Osteocyte (in vitro differentiated cells): Measurements from ENCODE around the gene MARK1. TPM values are rescaled to one million over a fixed set of nuclear protein-coding genes. Genes with fewer than 3 reads are reported as not detected.

ENCODE experiments used
- DNase-seq: peaks from one replicate; pipeline ENCODE4 v3.0.0; 2021; ENCODE audit warnings: mixed read lengths; ENCODE audit not compliant: unreplicated experiment; ENCODE audit errors: extremely low spot score
- H3K27ac Mint-ChIP-seq: one replicate; pipeline ENCODE4 v1.8.0; 2021; ENCODE audit warnings: mild to moderate bottlenecking, mixed read lengths; ENCODE audit not compliant: unreplicated experiment
- H3K27me3 Mint-ChIP-seq: one replicate; pipeline ENCODE4 v1.8.0; 2021; ENCODE audit warnings: mixed read lengths; ENCODE audit not compliant: unreplicated experiment
- H3K36me3 Mint-ChIP-seq: one replicate; pipeline ENCODE4 v1.8.0; 2021; ENCODE audit warnings: mixed read lengths; ENCODE audit not compliant: unreplicated experiment
- H3K4me1 Mint-ChIP-seq: one replicate; pipeline ENCODE4 v1.8.0; 2021; ENCODE audit warnings: mixed read lengths; ENCODE audit not compliant: unreplicated experiment
- H3K4me3 Mint-ChIP-seq: one replicate; pipeline ENCODE4 v1.8.0; 2021; ENCODE audit warnings: mild to moderate bottlenecking, moderate library complexity, mixed read lengths; ENCODE audit not compliant: unreplicated experiment
- H3K9me3 Mint-ChIP-seq: one replicate; pipeline ENCODE4 v1.8.0; 2021; ENCODE audit warnings: mixed read lengths; ENCODE audit not compliant: unreplicated experiment
- total RNA-seq: library from RNA; stranded (reverse); gene quantifications from 2 replicates; pipeline ENCODE4 v1.2.1, GENCODE V29; 2021
- TF ChIP-seq, protein P1 (sequence below): fragments of 200-600 bp; sonication (generic); IDR thresholded peaks from 2 replicates; pipeline ENCODE4 v1.5.0; 2021; ENCODE audit warnings: antibody characterized with exemption, mild to moderate bottlenecking, moderate library complexity

MARK1 gene
- total RNA-seq, 1 donor from 2014 or later = 1.2 TPM

DNA sequence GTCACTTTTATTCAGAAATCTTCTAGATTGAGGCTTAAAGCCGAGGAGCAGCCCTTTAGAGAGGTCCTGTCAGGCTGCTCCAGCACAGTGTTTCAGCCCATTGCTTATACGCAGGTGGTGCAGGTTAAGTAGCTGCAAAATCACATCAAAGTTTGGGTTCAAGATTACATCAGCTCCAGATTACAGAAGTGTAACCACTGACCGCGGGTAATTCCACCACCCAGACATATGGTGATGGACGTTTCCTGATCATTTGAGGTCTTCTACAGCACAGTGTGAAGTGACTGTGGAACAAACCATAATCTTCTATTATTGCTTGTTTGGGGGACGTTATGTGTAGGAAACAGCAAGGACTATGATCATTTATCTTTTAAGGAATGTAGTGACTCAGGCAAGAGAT is 174.0 kb downstream of the MARK1 start:
- Mint-ChIP-seq H3K27me3 (peaks cover 6% of the 10 kb centered on the region), H3K9me3 (no peaks in the 10 kb centered on the region), H3K4me3 (no peak overlapping the region), H3K4me1 (peaks cover 9% of the 10 kb centered on the region), H3K36me3 (peaks cover 2% of the 10 kb centered on the region), H3K27ac (no peak overlapping the region)
- TF ChIP-seq, protein P1, sequence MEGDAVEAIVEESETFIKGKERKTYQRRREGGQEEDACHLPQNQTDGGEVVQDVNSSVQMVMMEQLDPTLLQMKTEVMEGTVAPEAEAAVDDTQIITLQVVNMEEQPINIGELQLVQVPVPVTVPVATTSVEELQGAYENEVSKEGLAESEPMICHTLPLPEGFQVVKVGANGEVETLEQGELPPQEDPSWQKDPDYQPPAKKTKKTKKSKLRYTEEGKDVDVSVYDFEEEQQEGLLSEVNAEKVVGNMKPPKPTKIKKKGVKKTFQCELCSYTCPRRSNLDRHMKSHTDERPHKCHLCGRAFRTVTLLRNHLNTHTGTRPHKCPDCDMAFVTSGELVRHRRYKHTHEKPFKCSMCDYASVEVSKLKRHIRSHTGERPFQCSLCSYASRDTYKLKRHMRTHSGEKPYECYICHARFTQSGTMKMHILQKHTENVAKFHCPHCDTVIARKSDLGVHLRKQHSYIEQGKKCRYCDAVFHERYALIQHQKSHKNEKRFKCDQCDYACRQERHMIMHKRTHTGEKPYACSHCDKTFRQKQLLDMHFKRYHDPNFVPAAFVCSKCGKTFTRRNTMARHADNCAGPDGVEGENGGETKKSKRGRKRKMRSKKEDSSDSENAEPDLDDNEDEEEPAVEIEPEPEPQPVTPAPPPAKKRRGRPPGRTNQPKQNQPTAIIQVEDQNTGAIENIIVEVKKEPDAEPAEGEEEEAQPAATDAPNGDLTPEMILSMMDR = no peak
- DNase-seq = peak; percentile 40

DNA sequence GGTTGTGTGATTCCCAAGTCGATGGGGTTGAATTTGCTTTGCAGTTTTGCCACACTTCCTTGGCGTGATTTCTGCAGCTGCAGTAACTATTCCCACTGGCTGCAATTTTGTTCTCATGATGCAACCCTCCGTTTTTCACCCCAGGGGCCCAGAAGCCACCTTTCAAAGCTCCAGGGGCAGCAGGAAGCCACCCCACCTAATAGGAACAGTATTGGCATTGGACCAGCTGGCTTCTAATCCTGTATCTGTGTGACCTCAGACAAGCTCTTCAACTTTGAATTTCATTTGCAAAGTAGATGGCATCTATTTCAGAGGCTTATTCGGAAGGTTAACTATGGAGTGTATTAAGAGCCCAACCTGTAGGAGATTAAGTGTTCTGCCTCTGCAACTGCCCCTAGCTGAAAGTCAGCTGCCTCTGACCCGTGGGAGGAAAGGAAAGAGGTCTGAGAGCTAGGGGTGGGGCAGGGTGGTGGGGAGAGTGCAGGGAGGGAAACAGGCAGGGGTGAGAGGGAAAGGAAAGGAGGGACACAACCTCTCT is 174.9 kb downstream of the MARK1 start:
- TF ChIP-seq, protein P1 = no peak
- Mint-ChIP-seq H3K36me3 (peaks cover 2% of the 10 kb centered on the region), H3K4me3 (no peak overlapping the region), H3K27me3 (peaks cover 6% of the 10 kb centered on the region), H3K27ac (no peak overlapping the region), H3K4me1 (peaks cover 9% of the 10 kb centered on the region), H3K9me3 (no peaks in the 10 kb centered on the region)
- peak; percentile 44 for DNase-seq

DNA sequence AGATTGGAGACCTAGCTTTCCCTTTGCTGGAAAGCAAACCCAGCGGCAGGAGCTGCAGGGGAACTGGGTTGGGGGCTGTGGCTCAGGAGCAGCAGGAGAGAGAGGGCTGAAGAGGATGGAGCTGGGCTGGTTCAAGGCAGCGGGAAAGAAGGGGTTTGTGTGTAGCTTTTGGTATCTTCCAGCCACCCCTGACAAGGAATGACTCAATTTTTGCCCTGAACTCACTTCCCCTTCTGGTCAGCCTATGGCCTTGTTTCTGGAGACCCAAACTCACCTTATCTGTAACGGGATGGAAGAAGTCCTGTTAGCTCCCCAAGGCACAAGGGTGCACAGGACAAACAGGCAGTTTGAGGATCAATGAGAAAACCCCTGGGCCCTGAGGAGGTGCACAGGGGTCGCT is 175.4 kb downstream of the MARK1 start:
- H3K9me3 Mint-ChIP-seq = no peaks in the 10 kb centered on the region
- peak; percentile 57 for DNase-seq
- no peak overlapping the region for H3K4me3 Mint-ChIP-seq
- H3K4me1 Mint-ChIP-seq = peaks cover 8% of the 10 kb centered on the region
- TF ChIP-seq, protein P1 = no peak
- peaks cover 2% of the 10 kb centered on the region for H3K36me3 Mint-ChIP-seq
- peaks cover 6% of the 10 kb centered on the region for H3K27me3 Mint-ChIP-seq
- no peak overlapping the region for H3K27ac Mint-ChIP-seq

DNA sequence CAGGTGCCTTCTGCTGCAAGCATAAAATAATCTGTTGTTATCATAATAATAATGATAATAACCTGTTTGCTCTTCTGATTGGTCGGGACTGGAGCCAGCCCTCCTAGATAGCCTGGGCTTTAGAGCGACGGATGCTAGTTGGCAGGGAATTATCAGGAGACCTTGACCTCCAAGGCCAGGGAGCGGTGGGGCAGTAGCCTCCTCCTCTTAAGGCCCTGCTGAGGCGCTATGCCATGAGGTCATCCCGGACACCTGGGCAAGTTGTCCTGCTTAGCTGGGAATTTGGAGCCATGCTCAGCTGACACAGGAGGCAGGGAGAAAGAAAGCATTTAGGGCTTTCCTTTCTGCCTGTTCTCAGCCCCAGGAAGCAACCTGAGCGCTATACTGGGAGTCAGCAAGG is 177.8 kb downstream of the MARK1 start:
- no peak overlapping the region for H3K27ac Mint-ChIP-seq
- H3K9me3 Mint-ChIP-seq = no peaks in the 10 kb centered on the region
- TF ChIP-seq, protein P1 = no peak
- peaks cover 6% of the 10 kb centered on the region for H3K27me3 Mint-ChIP-seq
- no peak overlapping the region for H3K4me3 Mint-ChIP-seq
- no peak for DNase-seq
- no peaks in the 10 kb centered on the region for H3K36me3 Mint-ChIP-seq
- no peaks in the 10 kb centered on the region for H3K4me1 Mint-ChIP-seq

DNA sequence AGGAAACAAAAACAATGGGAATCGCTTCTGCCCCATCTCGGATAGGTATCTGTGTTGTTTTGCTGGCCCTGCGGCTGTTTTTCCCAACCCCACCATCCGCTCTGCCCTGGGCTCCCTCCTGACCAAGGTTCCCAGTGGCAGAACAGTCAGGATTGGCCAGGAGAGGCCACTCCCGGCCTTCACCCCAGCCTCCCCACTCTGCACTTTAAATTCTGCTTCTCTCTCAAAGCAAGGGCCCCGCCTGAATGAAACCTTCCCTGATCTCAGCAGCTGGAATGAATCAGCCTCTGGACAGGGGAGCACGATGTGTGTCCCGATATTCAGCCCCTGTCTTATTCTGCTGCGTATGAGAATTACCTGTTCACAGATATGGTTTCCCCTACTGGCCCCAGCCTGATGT is 178.5 kb downstream of the MARK1 start:
- H3K36me3 Mint-ChIP-seq = no peaks in the 10 kb centered on the region
- TF ChIP-seq, protein P1 = no peak
- DNase-seq = peak; percentile 65
- H3K4me1 Mint-ChIP-seq = peaks cover 5% of the 10 kb centered on the region
- H3K9me3 Mint-ChIP-seq = no peaks in the 10 kb centered on the region
- no peak overlapping the region for H3K27ac Mint-ChIP-seq
- peaks cover 6% of the 10 kb centered on the region for H3K27me3 Mint-ChIP-seq
- H3K4me3 Mint-ChIP-seq = no peak overlapping the region
